Thyroid gland (tissue), 4 donors: ENCODE results near the gene LYZL2.
"Not testable (repeated sequence)": the region's sequence is repeated elsewhere in the genome, so short reads cannot be mapped to it uniquely, and the experiment has no call there.

ENCODE experiments used
- POLR2A ChIP-seq, 2 donors: fragments of 450-650 bp; IDR thresholded peaks; one replicate each; pipeline ENCODE4 v1.6.1; 2017; ENCODE audit warnings: antibody characterized with exemption in 2 of 2, mild to moderate bottlenecking in 2 of 2, moderate library complexity in 1 of 2
- TF ChIP-seq, protein P1 (sequence below), 6 experiments: fragments of 200-600 bp in 3 of 6; fragments of 450-650 bp in 3 of 6; sonication (generic) in 3 of 6; IDR thresholded peaks; one replicate each; pipeline ENCODE4 v1.5.1; 2016 to 2019; ENCODE audit warnings: antibody characterized with exemption in 6 of 6, mild to moderate bottlenecking in 2 of 6, inconsistent platforms in 1 of 6, moderate library complexity in 1 of 6

DNA sequence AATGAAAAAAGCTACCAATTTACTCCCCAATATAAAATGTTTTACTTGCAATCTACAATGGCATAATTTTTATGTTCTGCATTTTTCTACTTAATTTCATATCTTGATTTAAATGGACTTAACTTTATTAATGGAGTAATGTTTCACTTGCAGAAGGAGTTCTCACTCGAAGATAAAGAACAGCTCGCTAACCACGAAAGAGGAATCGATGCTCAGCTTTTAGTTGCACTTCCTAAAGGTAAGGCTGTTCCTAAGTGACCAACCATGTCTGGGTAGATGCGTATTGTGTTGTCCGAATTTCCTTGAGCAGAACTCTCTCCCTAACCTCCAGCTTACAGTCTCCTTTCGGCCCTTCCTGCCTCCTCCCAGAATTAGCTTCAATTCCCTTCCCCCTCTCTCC is 33.9 kb upstream of the LYZL2 start:
- TF ChIP-seq, protein P1, sequence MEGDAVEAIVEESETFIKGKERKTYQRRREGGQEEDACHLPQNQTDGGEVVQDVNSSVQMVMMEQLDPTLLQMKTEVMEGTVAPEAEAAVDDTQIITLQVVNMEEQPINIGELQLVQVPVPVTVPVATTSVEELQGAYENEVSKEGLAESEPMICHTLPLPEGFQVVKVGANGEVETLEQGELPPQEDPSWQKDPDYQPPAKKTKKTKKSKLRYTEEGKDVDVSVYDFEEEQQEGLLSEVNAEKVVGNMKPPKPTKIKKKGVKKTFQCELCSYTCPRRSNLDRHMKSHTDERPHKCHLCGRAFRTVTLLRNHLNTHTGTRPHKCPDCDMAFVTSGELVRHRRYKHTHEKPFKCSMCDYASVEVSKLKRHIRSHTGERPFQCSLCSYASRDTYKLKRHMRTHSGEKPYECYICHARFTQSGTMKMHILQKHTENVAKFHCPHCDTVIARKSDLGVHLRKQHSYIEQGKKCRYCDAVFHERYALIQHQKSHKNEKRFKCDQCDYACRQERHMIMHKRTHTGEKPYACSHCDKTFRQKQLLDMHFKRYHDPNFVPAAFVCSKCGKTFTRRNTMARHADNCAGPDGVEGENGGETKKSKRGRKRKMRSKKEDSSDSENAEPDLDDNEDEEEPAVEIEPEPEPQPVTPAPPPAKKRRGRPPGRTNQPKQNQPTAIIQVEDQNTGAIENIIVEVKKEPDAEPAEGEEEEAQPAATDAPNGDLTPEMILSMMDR (IDR thresholded peaks at IDR 0.05): not testable (repeated sequence)
- not testable (repeated sequence) for TF ChIP-seq POLR2A (IDR thresholded peaks at IDR 0.05)
